ENCODE measurements around the gene KCNMB4.

- TF ChIP-seq POLR2A (IDR thresholded peaks at IDR 0.05; ENCODE audit: extremely low read depth, insufficient read length) = no peak
- TF ChIP-seq CTCF (IDR thresholded peaks at IDR 0.05; ENCODE audit: low read depth, low read length) = no peak
- TF ChIP-seq MYC (IDR thresholded peaks at IDR 0.05; ENCODE audit: low read depth, low read length) = no peak
- TF ChIP-seq MAX (IDR thresholded peaks at IDR 0.05; ENCODE audit: low read depth, low read length) = no peak
Observed at GRCh38 chr12:70360218-70360617, 5.9 kb upstream of the KCNMB4 start.
